GM18907 (cell line): Measurements from ENCODE around the gene NXPH3.

Experiments used
- ATAC-seq: cut with Tn5 transposase; IDR thresholded peaks from one replicate; pipeline ENCODE4 v1.9.1; 2021; ENCODE audit warnings: mild to moderate bottlenecking, moderate library complexity; ENCODE audit not compliant: unreplicated experiment

NXPH3 gene

DNA sequence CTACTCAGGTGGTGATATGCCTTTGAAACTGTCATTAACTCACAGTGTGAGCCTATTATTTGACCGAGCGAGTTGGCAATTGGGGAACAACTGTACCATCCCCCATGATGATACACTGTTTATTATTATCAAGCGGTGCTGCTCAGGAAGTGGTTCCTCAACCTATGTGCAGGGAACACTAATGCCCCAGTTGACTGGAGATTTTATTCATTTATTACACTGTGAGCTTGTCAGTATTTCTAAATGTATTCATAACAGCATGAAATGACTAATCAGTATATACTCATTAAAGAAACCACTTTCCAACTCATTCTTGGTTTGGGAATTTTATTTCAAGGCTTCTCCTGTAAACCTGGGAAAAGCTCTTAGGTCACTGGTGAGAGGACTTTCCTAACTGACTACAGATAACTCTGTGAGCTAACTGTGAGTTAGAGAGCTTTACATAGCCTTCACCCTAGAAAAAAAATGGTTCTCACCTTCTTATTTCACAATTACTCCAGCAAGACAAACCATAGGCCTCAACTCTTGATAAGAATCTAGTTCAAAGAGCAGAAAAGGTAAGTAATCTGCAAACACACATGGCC lies 42.4 kb downstream of the NXPH3 start:
- no peak for ATAC-seq

DNA sequence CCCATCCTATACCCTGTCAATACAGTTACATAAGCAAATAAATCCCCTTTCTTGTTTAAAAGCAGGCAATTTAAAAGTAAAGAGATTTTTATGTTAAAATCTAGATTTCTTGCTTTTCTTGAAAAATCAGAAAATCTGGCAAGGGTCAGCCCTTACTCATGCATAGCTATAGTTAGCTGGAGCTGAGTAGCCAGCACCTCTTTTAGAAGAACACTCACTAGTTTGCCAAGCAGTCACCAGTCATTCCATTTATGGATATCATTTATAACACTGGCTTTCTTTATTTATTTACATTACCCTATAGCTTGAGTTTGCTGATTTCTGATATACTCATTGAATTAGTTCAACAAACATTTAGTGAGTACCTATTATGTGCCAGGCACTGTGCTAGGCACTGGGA lies 45.7 kb downstream of the NXPH3 start:
- ATAC-seq: no peak

DNA sequence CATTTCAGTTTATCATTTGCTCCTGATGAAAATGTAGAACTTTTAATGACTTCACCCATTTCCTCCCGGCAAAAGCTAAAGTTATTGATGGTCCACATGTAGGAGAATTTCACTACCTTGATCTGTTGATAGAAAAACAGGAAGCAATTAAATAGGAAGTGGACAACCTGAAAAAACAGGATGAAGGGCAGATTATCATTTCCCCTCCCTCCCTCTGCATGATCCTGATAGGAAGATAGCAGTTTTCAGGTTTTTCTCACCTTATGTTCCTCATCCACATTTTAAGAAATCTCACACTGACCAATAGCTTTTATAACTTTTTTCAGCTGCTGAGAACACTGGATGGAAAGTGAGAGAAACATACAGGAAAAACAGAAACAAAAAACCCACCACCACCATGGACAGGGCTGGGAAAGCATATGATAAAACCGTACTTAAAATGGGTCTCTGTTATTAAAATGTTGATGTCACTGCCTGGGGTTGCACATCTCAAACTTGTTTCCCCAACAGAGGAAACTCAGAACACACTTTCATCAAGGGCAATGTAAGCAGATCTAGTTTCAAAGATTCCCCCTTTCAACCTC lies 46.4 kb downstream of the NXPH3 start:
- ATAC-seq: no peak

DNA sequence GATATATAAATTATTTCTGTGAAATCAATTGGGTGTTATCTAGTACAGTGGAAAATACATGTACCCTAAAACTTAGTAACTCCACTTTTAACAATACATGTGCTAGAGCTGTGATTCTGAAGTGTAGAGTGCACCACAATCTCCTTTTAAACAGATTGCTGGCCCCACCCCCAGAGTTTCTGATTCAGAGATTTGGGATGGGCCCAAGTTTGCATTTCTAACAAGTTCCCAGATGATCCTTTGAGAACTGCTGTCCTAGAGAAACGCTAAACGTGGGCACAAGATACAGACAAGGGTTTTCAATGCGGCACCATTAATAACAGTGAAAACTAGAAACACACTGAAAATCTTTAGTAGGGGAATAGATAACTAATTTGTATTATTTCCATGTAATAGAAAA lies 49.2 kb downstream of the NXPH3 start:
- no peak for ATAC-seq

DNA sequence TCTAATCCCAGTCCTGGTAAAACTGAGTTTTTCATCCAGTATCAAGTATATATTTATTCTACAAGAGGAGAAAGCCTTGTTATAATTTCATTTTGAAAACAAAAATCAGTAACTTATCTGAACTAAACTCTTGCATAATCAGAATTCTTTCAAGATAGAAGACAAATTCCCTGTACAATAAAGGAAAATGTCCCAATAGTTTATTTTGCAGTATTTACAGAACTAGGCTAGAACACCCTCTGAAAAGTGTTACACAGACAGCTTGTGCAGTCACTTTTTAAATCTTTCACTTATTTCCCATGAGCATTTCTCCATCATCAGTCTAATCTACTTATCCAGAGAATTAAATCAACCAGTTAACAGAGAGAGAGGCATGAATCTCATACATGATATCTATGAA lies 53.8 kb downstream of the NXPH3 start:
- ATAC-seq: no peak

DNA sequence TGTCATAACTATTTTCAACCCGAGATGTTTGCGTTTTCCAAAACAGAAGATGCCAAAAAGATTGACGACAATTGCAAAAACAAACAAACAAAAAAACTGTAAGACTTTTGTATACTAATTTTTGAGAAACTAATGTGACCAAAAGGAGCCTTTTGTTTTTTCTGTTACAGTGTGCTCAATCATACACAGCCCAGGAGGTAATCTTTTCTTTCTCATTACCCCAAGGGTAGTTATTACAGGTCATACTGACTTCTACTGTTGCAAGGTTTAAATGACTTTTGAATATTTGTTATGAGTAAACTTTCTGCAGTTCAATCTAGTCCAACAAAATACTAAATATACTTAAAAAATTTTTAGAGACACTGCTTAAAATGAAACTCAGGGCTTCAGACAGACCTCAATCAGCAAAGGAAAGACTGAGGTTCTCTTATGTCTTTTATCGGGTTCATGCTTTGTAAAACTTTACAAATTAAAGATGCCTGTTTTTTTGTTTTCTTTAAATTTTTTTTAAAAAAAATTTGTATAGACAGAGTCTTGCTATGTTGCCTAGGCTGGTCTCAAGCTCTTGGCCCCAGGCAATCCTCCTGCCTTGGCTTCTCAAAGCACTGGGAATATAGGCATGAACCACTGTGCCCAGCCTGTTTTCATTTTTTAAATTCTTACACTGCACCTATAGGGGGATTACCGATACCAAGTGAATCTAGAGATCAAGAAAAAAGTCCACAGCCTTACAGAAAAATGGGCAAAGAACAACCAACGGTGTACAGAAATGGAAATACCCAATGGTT lies 54.6 kb downstream of the NXPH3 start:
- ATAC-seq: no peak

DNA sequence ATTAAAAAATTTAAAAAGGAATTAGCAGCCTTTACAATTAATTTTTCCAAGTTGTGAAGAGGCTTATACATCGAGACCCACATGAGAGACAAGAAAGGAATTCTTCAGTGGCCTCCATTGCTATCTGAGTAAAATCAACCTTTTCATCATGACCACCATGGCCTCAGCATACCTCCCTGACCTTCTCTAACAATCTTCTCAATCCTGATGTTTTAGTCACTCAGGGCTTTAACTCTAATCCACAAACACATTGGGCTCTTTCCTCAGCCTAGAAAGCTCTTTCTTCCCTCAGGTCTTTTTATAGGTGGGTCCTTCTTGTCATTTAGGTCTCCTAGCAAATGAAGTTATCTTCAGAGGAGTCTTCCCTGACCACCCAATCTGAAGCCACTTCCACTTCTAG lies 55.8 kb downstream of the NXPH3 start:
- no peak for ATAC-seq
